Colonic mucosa (tissue), 4 donors: ENCODE measurements around the gene TCF4. TPM values are rescaled to one million over a fixed set of nuclear protein-coding genes. Genes with fewer than 3 reads are reported as not detected.

Experiments used
- DNase-seq: peaks from one replicate; pipeline ENCODE4 v3.0.0-alpha.2; 2020
- H3K27ac ChIP-seq: fragments of 200-600 bp; one replicate; pipeline ENCODE4 v1.8.0; 2021
- H3K27me3 ChIP-seq: fragments of 200-600 bp; one replicate; pipeline ENCODE4 v1.8.0; 2021
- H3K36me3 ChIP-seq: fragments of 200-600 bp; one replicate; pipeline ENCODE4 v1.8.0; 2021
- H3K4me1 ChIP-seq: fragments of 200-600 bp; one replicate; pipeline ENCODE4 v1.8.0; 2021; ENCODE audit warnings: mild to moderate bottlenecking
- H3K4me3 ChIP-seq: fragments of 200-600 bp; one replicate; pipeline ENCODE4 v1.8.0; 2021
- H3K9ac ChIP-seq, 2 donors: one replicate each; pipeline ENCODE4 v1.7.0; 2013; ENCODE audit warnings: control low read depth in 2 of 2, low read depth in 2 of 2, low read length in 2 of 2
- H3K9me3 ChIP-seq: fragments of 200-600 bp; one replicate; pipeline ENCODE4 v1.8.0; 2021
- CTCF ChIP-seq: fragments of 200-600 bp; IDR thresholded peaks from one replicate; pipeline ENCODE4 v1.8.0; 2022; ENCODE audit warnings: antibody characterized with exemption, mild to moderate bottlenecking
- intact Hi-C: fragments of 100-400 bp; cut with DNase I; formaldehyde crosslinking; loops from one replicate; pipeline ENCODE4 v1.14.1; 2022
- total RNA-seq, 2 donors: library from RNA; stranded (reverse); fragmentation: NEBNext Ultra II Directional in 1 of 2; extraction: Animal tissue kit (Norgen Biotek cat#: 25700) in 1 of 2; gene quantifications; one replicate each; pipeline ENCODE4 v1.2.1, GENCODE V29; 2021
- donor health status: healthy.
- donor health status: DM: no; HTN: no; CAD: no.
- donor health status: DM: no; HTN: no; CAD: no.

The TCF4 gene
- total RNA-seq, 2 donors from 2014 or later, result 9.8 to 29.0 TPM

GRCh38 chr18:55384551-55385275 lies 203.3 kb downstream of the TCF4 start:
- intact Hi-C loops, result no loop called here
- peak; percentile 23 for DNase-seq
- no peaks in the 10 kb centered on the region for H3K36me3 ChIP-seq

GRCh38 chr18:55384115-55384514 lies 203.9 kb downstream of the TCF4 start:
- Histone ChIP-seq H3K36me3 (no peaks in the 10 kb centered on the region), H3K4me1 (no peaks in the 10 kb centered on the region), H3K4me3 (no peak overlapping the region), H3K27me3 (no peaks in the 10 kb centered on the region), H3K9me3 (no peaks in the 10 kb centered on the region), H3K27ac (no peak overlapping the region), H3K9ac (no peak overlapping the region)
- intact Hi-C loops, result no loop called here
- no peak for DNase-seq
- TF ChIP-seq CTCF, result no peak

More at GRCh38 chr18:55384551-55385275, 203.3 kb downstream of the TCF4 start:
- Histone ChIP-seq H3K9me3 (no peaks in the 10 kb centered on the region), H3K27me3 (no peaks in the 10 kb centered on the region), H3K4me1 (no peaks in the 10 kb centered on the region), H3K27ac (no peak overlapping the region), H3K4me3 (no peak overlapping the region), H3K9ac (no peak overlapping the region)
- peak; percentile 22 for TF ChIP-seq CTCF

- no peak for TF ChIP-seq CTCF
- Histone ChIP-seq H3K9me3 (no peaks in the 10 kb centered on the region), H3K36me3 (no peaks in the 10 kb centered on the region), H3K27me3 (no peaks in the 10 kb centered on the region), H3K9ac (no peak overlapping the region), H3K4me3 (no peak overlapping the region), H3K27ac (no peak overlapping the region), H3K4me1 (no peaks in the 10 kb centered on the region)
- DNase-seq, result no peak
- intact Hi-C loops, result no loop called here
These were observed 205.7 kb downstream of the TCF4 start for GRCh38 chr18:55382277-55382805.

GRCh38 chr18:55381277-55381676 lies 206.7 kb downstream of the TCF4 start:
- H3K4me1 ChIP-seq, result no peaks in the 10 kb centered on the region
- no peak overlapping the region for H3K4me3 ChIP-seq
- no peak for TF ChIP-seq CTCF
- H3K27me3 ChIP-seq, result no peaks in the 10 kb centered on the region
- no peaks in the 10 kb centered on the region for H3K36me3 ChIP-seq
- intact Hi-C loops, result no loop called here
- no peaks in the 10 kb centered on the region for H3K9me3 ChIP-seq
- no peak overlapping the region for H3K9ac ChIP-seq
- no peak overlapping the region for H3K27ac ChIP-seq
- DNase-seq, result no peak

GRCh38 chr18:55380589-55380988 lies 207.4 kb downstream of the TCF4 start:
- Histone ChIP-seq H3K9me3 (no peaks in the 10 kb centered on the region), H3K27me3 (no peaks in the 10 kb centered on the region), H3K4me1 (no peaks in the 10 kb centered on the region), H3K4me3 (no peak overlapping the region), H3K36me3 (no peaks in the 10 kb centered on the region), H3K27ac (no peak overlapping the region), H3K9ac (no peak overlapping the region)
- no peak for DNase-seq
- intact Hi-C loops, result no loop called here
- TF ChIP-seq CTCF, result no peak
